GM12878 (cell line): Measurements from ENCODE around the gene NKAIN2. TPM values are rescaled to one million over a fixed set of nuclear protein-coding genes. Genes with fewer than 3 reads are reported as not detected.

Source experiments
- ATAC-seq: fragments of 200-7000 bp; cut with Tn5 transposase; 3 replicates; pipeline ENCODE4 v1.9.1; 2020; ENCODE audit warnings: mild to moderate bottlenecking, moderate library complexity
- BruUV-seq: library from RNA; stranded (reverse); fragments of 400-500 nt; replicated peaks from 2 replicates; lab custom pipeline; 2021; lab: Mats Ljungman, UMichigan
- CTCF ChIA-PET: fragments of 300-600 bp; sonication (Branson Sonifier 250); formaldehyde crosslinking; extraction: SDS; loops from one replicate; lab custom pipeline; 2021; ENCODE audit warnings: inconsistent platforms; lab: Yijun Ruan, JAX
- POLR2A ChIA-PET: fragments of 350-600 bp; formaldehyde crosslinking; extraction: SDS; loops from one replicate; lab custom pipeline; 2021; ENCODE audit warnings: inconsistent platforms; lab: Charles Lee
- RAD21 ChIA-PET: fragments of 300-600 bp; sonication (Branson Sonifier 250); formaldehyde crosslinking; loops from one replicate; lab custom pipeline; 2023; ENCODE audit warnings: antibody characterized with exemption; ENCODE audit not compliant: unreplicated experiment; lab: Charles Lee
- SMC1A ChIA-PET: fragments of 300-600 bp; sonication (Branson Sonifier 250); formaldehyde crosslinking; loops from one replicate; lab custom pipeline; 2023; ENCODE audit not compliant: unreplicated experiment, uncharacterized antibody; lab: Charles Lee
- DNase-seq: peaks from one replicate; pipeline ENCODE4 v3.0.0-alpha.2; 2011; ENCODE audit warnings: low read depth, low spot score
- FAIRE-seq: peaks from 3 replicates; lab custom pipeline; 2011; peaks lifted over from hg19 to GRCh38; lab: Jason Lieb, UNC
- H2AFZ ChIP-seq: 2 replicates; pipeline ENCODE4 v1.6.0; 2011; ENCODE audit warnings: low read depth, low read length, control low read depth; ENCODE audit not compliant: control insufficient read depth
- H3K27ac ChIP-seq: 2 replicates; pipeline ENCODE4 v1.5.1; 2011; ENCODE audit warnings: control low read depth; ENCODE audit not compliant: control insufficient read depth, insufficient read depth
- H3K27me3 ChIP-seq, 2 experiments: replicated peaks in 1 of 2; 2 replicates each; pipeline versions ENCODE4 v1.6.0 to v1.6.1; 2011; ENCODE audit warnings: low read length in 1 of 2; ENCODE audit not compliant: control insufficient read depth in 2 of 2, insufficient read depth in 2 of 2
- H3K36me3 ChIP-seq, 2 experiments: 2 replicates each; pipeline ENCODE4 v1.5.1; 2011; ENCODE audit warnings: low read length in 1 of 2; ENCODE audit not compliant: control insufficient read depth in 2 of 2, insufficient read depth in 2 of 2
- H3K4me1 ChIP-seq: 2 replicates; pipeline ENCODE4 v1.6.1; 2011; ENCODE audit warnings: mild to moderate bottlenecking, low read length, moderate library complexity, mixed read lengths; ENCODE audit not compliant: control insufficient read depth, insufficient read depth
- H3K4me2 ChIP-seq: 2 replicates; pipeline ENCODE4 v1.6.0; 2011; ENCODE audit warnings: control low read depth; ENCODE audit not compliant: control insufficient read depth, insufficient read depth
- H3K4me3 ChIP-seq: fragments of 200-600 bp; sonication (generic); 2 replicates; pipeline ENCODE4 v1.5.1; 2016
- H3K79me2 ChIP-seq: 2 replicates; pipeline ENCODE4 v1.6.0; 2011; ENCODE audit warnings: low read length; ENCODE audit not compliant: control insufficient read depth, insufficient read depth
- H3K9ac ChIP-seq: 2 replicates; pipeline ENCODE4 v1.8.0; 2011; ENCODE audit warnings: low read length, control low read depth, mixed read lengths; ENCODE audit not compliant: control insufficient read depth, insufficient read depth
- H3K9me3 ChIP-seq: replicated peaks from 3 replicates; pipeline ENCODE4 v1.5.1; 2011; ENCODE audit warnings: mild to moderate bottlenecking, low read length; ENCODE audit not compliant: control insufficient read depth, insufficient read depth
- H4K20me1 ChIP-seq: 2 replicates; pipeline ENCODE4 v1.6.0; 2011; ENCODE audit not compliant: control insufficient read depth, insufficient read depth
- BCLAF1 ChIP-seq: fragments of 450-650 bp; IDR thresholded peaks from 2 replicates; pipeline ENCODE4 v1.6.1; 2017; ENCODE audit warnings: antibody characterized with exemption, mild to moderate bottlenecking, moderate library complexity
- FOXM1 ChIP-seq: IDR thresholded peaks from 2 replicates; pipeline ENCODE4 v1.6.1; 2012; ENCODE audit warnings: low read depth, mild to moderate bottlenecking, inconsistent platforms, low read length, moderate library complexity
- HSF1 ChIP-seq: fragments of 150-350 bp; IDR thresholded peaks from 2 replicates; pipeline ENCODE4 v1.6.1; 2014; ENCODE audit warnings: mild to moderate bottlenecking, low read depth, low read length
- IKZF1 ChIP-seq: fragments of 450-650 bp; conservative IDR thresholded peaks from 2 replicates; pipeline ENCODE4 v1.6.1; 2017; ENCODE audit warnings: antibody characterized with exemption, mild to moderate bottlenecking
- NR2C1 ChIP-seq: fragments of 450-650 bp; IDR thresholded peaks from 2 replicates; pipeline ENCODE4 v1.6.1; 2017; ENCODE audit warnings: antibody characterized with exemption, mild to moderate bottlenecking, moderate library complexity
- NR2C2 ChIP-seq: IDR thresholded peaks from 2 replicates; pipeline ENCODE4 v1.6.1; 2011; ENCODE audit warnings: borderline replicate concordance, low read depth; ENCODE audit not compliant: control insufficient read depth, insufficient read length
- RBBP5 ChIP-seq: fragments of 200-600 bp; sonication (generic); conservative IDR thresholded peaks from 2 replicates; pipeline ENCODE4 v1.6.1; 2016
- SMARCA5 ChIP-seq: fragments of 450-650 bp; IDR thresholded peaks from 2 replicates; pipeline ENCODE4 v1.6.1; 2017; ENCODE audit warnings: mild to moderate bottlenecking
- ZSCAN29 ChIP-seq: fragments of 450-650 bp; IDR thresholded peaks from 2 replicates; pipeline ENCODE4 v1.6.1; 2017; ENCODE audit warnings: mild to moderate bottlenecking, moderate library complexity
- WGBS: methylation state at CpG from one replicate; pipeline ENCODE4 v1.1.6; 2016; ENCODE audit warnings: low lambda C conversion rate; ENCODE audit not compliant: insufficient replicate concordance, insufficient coverage; ENCODE audit errors: missing lambda C conversion rate; 5-methylcytosine and 5-hydroxymethylcytosine counted together
- in situ Hi-C: fragments of 300-500 bp; cut with MboI; formaldehyde crosslinking; loops from 9 replicates; pipeline ENCODE4 v1.14.3; 2018; ENCODE audit warnings: mixed read lengths
- intact Hi-C: fragments of 100-400 bp; cut with micrococcal nuclease; formaldehyde crosslinking; loops from one replicate; pipeline ENCODE4 v1.14.2; 2022; ENCODE audit not compliant: unreplicated experiment
- polyA plus RNA-seq, 11 experiments: library from polyadenylated mRNA; depleted of rRNA in 4 of 11; unstranded in 6 of 11; stranded (reverse) in 5 of 11; fragments of >200 nt; fragmentation: Nextera tagmentation in 4 of 11; fragmentation: Illumina TruSeq in 1 of 11; extraction: Ambion mirVana in 4 of 11; extraction: Trizol in 1 of 11; gene quantifications; 1 replicate in 1 of 11; 2 replicates in 10 of 11; pipeline versions ENCODE4 v1.2.1 to v1.2.3, GENCODE V29; 2011 to 2016; ENCODE audit warnings: inconsistent platforms in 2 of 11, missing spikeins in 2 of 11, low read depth in 1 of 11
- total RNA-seq, 4 experiments: library from RNA; depleted of rRNA in 3 of 4; stranded (reverse); fragments of >200 nt in 3 of 4; fragmentation: Illumina TruSeq in 1 of 4; extraction: Trizol in 1 of 4; gene quantifications; 2 replicates each; pipeline versions ENCODE4 v1.2.1 to v1.2.3, GENCODE V29; 2013 to 2021

NKAIN2 gene
- total and polyA plus RNA-seq, 10 of the 15 experiments (the other 5 are each of a cell fraction or from before 2014, with no cell fraction given), result not detected

GRCh38 chr6:123759472-123759871, 44.2 kb upstream of the NKAIN2 start:
- no peak overlapping the region for H3K4me2 ChIP-seq
- H4K20me1 ChIP-seq, result no peaks in the 10 kb centered on the region
- in situ Hi-C loops (no loop called here), intact Hi-C loops (no loop called here)
- no peaks in the 10 kb centered on the region for H3K79me2 ChIP-seq
- ChIA-PET RAD21 (no interaction called here), SMC1A (interaction anchor here (0.5 kb wide), 1 partner anchor 1065 kb away, joined by 3 read pairs; no protein-coding TSS in a partner anchor), CTCF (no interaction called here), POLR2A (no interaction called here)
- H3K36me3 ChIP-seq, result no peaks in the 10 kb centered on the region
- no peak for ATAC-seq
- BruUV-seq, result no TSS peak
- H3K27me3 ChIP-seq, result no peaks in the 10 kb centered on the region
- no peak overlapping the region for H3K9ac ChIP-seq
- no peaks in the 10 kb centered on the region for H3K9me3 ChIP-seq
- no peak overlapping the region for H3K4me3 ChIP-seq
- no peak for DNase-seq
- TF ChIP-seq HSF1, result no peak
- TF ChIP-seq NR2C2, result no peak
- no peak for TF ChIP-seq RBBP5
- TF ChIP-seq BCLAF1, result no peak
- no peak for TF ChIP-seq NR2C1
- no peak for TF ChIP-seq ZSCAN29
- TF ChIP-seq SMARCA5, result no peak
- TF ChIP-seq FOXM1, result no peak
- no peak for TF ChIP-seq IKZF1
- H3K4me1 ChIP-seq, result no peaks in the 10 kb centered on the region
- WGBS, result 47% methylated on average over 1 of the region's 1 CpG
- H3K27ac ChIP-seq, result no peak overlapping the region
- FAIRE-seq, result no peak
- H2AFZ ChIP-seq, result no peak overlapping the region
